GM19025 (cell line): ENCODE measurements around the gene CCNI.
A peak's percentile ranks its signal among the peaks of the same experiment; 100 is the strongest.

ENCODE experiments used
- ATAC-seq: cut with Tn5 transposase; IDR thresholded peaks from one replicate; pipeline ENCODE4 v1.9.1; 2021; ENCODE audit warnings: mild to moderate bottlenecking, low read depth, moderate library complexity; ENCODE audit not compliant: unreplicated experiment

Gene CCNI

DNA sequence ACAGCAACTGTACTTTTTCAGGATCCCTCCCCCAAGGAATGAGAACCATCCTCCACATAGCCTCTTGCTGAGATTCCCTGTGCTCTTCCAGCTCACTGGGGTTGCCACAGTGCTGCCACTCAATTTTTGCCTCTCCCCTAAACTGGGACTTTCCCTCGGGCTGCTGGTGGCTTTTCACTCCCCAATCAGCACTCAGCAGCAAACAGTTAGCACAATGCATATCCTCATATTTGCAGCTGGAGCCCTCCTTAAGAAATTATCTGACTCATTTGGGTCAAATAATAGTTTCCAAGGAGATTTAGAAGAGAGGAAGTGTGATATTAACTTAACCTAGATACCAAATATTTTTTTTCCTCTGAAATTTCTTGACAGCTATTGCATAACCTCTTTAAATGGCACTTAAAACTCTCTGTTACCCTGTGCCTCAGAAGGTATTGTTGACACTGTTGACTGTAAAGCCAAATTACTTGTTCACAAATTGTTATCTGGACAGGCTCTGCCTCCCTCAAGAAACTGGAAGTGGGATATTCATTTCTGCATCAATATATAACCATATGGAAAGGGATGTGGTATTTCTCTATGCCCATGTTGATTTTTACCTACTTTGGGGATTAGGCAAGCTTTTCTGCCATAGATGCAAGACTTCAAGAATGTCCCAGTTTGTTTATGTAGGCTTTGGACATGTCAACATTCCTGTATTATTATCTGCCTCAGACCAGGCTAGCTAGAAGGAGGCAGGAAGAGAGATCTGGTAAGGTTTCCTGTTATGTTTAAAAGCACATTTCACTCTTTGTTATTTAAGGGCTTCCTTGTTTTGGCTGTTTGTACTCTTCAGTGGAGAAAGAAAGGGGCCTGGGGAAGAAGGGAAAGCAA lies 68.2 kb downstream of the CCNI start:
- ATAC-seq = peak; percentile 91

DNA sequence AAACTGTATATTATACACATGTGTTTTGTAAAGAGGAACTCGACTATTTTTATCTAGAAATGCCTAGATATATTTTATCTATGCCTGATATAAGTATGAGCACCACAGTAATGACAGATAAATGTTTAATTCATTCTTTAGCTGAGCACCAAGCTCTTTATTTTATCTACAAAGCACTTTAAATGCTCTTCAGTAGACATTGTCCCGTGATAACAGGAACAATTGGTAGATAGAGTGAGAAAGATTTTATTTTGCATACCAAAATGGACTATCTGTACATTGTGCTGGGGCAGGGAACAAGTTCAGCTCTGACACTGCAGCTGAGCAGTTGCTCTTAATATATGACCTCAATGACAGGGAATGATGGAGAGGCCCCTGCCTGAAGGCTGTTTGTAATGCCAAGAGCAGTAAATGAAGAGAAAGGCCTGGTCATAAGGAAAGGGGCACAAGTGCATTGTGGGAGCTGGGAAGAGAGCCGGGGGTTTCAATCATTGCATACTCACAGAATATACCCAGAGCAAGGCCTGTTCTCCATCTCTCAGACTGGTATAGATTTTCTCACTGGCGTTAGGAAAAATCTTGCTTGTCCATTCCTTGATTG lies 68.9 kb downstream of the CCNI start:
- peak; percentile 7 for ATAC-seq

DNA sequence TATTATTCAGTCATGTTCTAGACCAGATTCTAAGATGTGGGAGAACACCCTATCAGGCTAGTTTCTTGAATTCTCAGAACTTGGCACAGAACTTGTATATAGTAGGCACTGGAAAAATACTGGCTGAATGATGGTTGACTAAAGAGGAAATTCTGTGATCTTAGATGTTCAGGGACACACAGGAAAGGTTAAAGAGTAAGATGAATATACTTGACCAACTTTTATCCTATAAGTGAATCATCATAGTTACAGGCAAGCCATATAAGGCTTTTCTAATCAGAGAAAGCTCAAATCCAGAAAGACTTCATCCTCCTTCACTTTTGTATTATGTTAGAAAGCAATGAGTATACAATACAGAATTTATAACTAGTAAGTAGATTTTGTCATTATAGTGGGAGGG lies 72.4 kb downstream of the CCNI start:
- ATAC-seq = no peak

DNA sequence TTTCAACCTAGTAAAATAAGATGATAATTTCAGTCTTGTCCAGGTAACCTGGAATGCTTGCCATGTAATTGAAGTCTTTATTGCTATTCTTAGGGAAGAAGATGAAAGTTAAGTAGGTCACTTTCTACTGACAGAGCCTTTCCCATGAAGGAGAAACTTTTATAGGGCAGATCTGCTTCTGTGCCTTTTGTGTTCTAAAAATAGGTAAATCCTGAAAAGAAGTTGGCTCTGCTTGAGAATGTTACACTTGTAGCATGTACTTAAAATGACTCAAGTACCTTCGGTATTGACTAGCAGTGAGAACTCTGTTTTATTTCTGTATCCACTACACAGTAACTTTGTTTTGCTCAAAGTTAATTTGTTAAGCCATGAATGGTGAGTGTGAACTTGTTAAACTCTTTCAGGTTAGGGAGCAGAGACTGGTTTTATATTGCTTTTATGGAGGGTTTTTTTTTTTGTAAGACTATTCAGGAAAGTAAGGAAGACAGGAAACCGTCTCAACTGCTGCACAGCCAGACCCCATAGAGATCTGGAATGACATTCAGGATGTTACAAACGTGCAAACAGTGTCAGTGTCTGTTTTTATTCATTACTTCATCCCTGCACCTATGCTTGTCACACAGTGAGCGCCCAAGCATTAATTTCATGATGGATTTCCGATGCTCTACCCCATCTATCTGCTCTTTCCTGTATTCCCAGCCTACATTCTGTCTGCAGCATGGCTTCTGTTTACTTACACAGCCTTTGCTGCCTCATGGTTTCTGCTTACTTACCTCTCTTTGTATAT lies 73.3 kb downstream of the CCNI start:
- ATAC-seq = no peak

DNA sequence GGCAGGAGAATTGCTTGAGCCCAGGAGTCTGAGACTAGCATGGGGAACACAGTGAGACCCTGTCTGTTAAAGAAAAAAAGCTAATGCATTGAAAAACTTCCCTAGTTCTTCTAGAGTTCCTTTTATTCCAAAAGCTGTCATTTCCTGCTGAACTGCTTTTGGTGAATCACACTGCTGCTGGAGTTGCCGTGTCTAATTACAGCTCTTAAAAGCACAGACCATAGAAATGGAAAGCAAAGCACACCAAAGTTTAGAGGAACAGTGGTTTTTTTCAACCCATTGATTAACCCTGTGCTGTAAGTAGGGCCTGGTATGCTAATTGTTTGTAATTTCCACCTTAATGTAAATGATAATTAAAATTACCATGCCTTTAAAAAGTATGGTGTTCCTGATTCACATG lies 73.9 kb downstream of the CCNI start:
- no peak for ATAC-seq

DNA sequence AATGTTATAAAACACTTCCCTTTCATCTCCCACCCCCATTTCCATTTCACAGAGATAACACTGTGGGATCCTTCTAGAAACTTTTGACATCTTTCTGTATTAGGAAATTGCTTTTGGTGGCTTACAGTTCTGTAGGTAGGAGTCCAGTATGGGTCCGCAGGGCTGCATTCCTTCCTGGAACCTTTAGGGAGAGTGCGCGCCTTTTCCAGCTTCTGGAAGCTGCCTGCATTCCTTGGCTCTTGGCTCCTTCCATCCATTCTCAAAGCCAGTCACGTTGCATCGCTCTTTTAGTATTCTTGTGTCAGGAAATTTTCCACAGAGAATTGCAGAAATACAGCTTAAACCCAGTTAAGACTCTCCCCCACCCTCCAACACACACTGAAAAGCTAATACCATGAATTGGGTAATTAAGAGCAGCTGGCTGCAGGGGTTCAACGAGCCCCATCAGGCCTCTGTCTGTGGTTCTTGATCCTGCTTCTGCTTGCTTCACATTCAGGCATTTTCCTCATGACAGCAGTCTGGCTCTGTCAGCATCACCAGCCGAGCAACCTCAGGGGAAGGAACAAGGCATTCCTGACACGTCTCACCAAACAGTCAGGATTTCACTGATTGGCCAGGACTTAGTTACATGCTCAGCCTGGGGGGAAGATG lies 77.4 kb downstream of the CCNI start:
- no peak for ATAC-seq

DNA sequence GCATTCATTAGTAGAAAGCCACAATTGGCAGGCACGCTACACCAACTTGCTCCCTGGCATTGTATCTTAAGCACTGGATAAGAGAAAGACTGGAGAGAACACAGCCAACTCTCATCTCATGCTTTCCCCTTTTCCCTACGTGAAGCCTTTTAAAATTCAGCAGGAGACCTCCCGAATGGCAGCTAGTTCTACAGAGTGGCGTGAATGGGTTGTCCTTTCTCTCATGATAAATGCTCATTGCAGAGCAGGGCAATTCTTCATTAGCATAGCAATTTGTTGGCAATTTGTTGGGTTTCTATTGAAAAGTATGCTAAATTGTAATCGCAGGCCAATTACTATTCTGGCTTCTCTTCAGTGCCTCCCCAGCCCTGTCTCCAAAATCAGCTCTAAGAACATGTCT lies 78.3 kb downstream of the CCNI start:
- ATAC-seq = no peak
